Measurements from ENCODE around the gene PLOD3.

Gene PLOD3

DNA sequence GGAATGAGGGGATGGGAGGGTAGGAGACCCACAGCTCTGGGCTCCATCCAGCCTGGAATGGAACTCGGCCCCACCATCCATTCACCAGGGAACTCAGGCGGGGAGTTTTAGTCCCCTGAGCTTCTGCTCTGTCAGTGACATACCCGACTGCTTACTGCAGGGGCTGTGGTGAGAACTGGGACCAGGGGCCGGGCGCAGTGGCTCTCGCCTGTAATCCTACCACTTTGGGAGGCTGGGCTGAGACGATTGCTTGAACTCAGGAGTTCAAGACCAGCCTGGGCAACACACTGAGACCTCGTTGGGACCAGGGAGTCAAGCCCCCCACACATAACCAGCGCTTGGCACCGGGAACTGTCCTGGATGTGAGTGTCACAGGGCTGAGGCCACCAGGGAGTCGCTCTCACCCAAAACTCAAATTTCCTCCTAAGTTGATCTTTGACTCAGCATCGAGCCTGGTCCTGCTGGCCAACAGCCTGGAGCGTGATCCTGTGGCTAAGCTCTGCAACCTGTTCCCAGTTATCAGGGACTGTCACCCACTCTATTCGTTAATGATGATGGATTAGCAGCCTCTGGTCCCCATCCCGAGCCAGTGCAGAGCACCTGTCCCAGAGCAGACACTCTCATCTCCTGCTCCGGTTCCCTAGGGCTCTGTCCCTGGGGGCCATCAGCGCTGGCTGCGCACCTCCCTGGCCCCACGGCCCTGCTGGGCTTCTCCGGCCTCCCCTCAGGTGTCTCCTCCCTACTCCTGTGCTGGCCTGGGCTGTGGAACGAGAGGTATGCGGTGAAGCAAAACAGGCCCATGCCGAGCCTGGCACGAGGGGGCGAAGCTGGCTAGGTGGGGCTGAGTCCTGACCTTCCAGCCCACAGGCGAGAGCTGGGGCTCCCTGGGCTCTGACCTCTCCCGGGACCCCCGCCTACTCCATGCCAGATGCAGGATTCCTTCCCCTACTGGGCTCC is 21.1 kb upstream of the PLOD3 start:
- Histone ChIP-seq H3K18ac (ENCODE audit: low read depth in 1 of 2, low read length in 2 of 2) (no peak overlapping the region), H3K14ac (ENCODE audit: low read length in 2 of 2) (no peak overlapping the region), H4K8ac (ENCODE audit: low read length) (peak overlapping the region; percentile 19), H3K4me2 (ENCODE audit: low read length, poor library complexity, severe bottlenecking) (no peak overlapping the region), H2BK15ac (ENCODE audit: low read depth, poor library complexity, severe bottlenecking) (no peak overlapping the region), H3K27ac (ENCODE audit: low read length, poor library complexity, severe bottlenecking) (peak overlapping the region; percentile 27), H2BK120ac (ENCODE audit: low read depth, low read length) (no peak overlapping the region), H3K36me3 (ENCODE audit: control insufficient read depth in 1 of 2, insufficient read depth in 2 of 2, low read depth in 1 of 2, low read length in 2 of 2) (peaks cover 34 to 75% of the 10 kb centered on the region in 2 experiments), H3K9me3 (ENCODE audit: control insufficient read depth, low read length) (no peaks in the 10 kb centered on the region), H3K79me1 (replicated peaks; ENCODE audit: low read length, poor library complexity, severe bottlenecking) (peaks cover 26% of the 10 kb centered on the region), H3K9ac (ENCODE audit: low read length) (peak overlapping the region; percentile 56), H2AFZ (ENCODE audit: low read depth, low read length) (no peak overlapping the region), H3K4me1 (ENCODE audit: control insufficient read depth, insufficient read depth, low read depth, low read length) (peaks cover 29% of the 10 kb centered on the region), H3K4me3 (ENCODE audit: insufficient read depth in 1 of 2, low read depth in 1 of 2, low read length in 2 of 2) (peak overlapping the region in 1 of 2 experiments; percentile 50), H2AK5ac (ENCODE audit: low read length, severe bottlenecking) (no peak overlapping the region), H3K27me3 (ENCODE audit: control insufficient read depth in 1 of 2, insufficient read depth in 1 of 2, low read length in 2 of 2) (no peaks in the 10 kb centered on the region), H3K4ac (ENCODE audit: low read depth in 1 of 2, low read length in 2 of 2) (no peak overlapping the region), H2BK5ac (ENCODE audit: low read depth, low read length, poor library complexity, severe bottlenecking) (no peak overlapping the region), H2BK12ac (ENCODE audit: low read length in 2 of 2) (no peak overlapping the region), H3K23ac (ENCODE audit: low read length in 2 of 2) (no peak overlapping the region), H4K91ac (ENCODE audit: low read length) (no peak overlapping the region)
- WGBS, result 93% methylated on average over 25 of the region's 28 CpGs
- no peak for DNase-seq

GRCh38 chr7:101237206-101238067 is 20.1 kb upstream of the PLOD3 start, which contains the start of gene CLDN15:
Gene CLDN15 (minus strand): TSS chr7:101237802. CDS start chr7:101237581, 221 bp downstream.
- Histone ChIP-seq H2BK5ac (ENCODE audit: low read depth, low read length, poor library complexity, severe bottlenecking) (no peak within 1 kb of the TSS), H4K91ac (ENCODE audit: low read length) (no peak within 1 kb of the TSS), H3K23ac (ENCODE audit: low read length in 2 of 2) (no peak within 1 kb of the TSS), H3K36me3 (ENCODE audit: control insufficient read depth in 1 of 2, insufficient read depth in 2 of 2, low read depth in 1 of 2, low read length in 2 of 2) (peaks cover 28 to 72% of the 10 kb centered on the region in 2 experiments), H2BK12ac (ENCODE audit: low read length in 2 of 2) (no peak within 1 kb of the TSS), H3K4me2 (ENCODE audit: low read length, poor library complexity, severe bottlenecking) (no peak within 1 kb of the TSS), H3K9me3 (ENCODE audit: control insufficient read depth, low read length) (no peaks in the 10 kb centered on the region), H4K8ac (ENCODE audit: low read length) (peak within 1 kb of the TSS; percentile 19), H2BK15ac (ENCODE audit: low read depth, poor library complexity, severe bottlenecking) (no peak within 1 kb of the TSS), H3K27me3 (ENCODE audit: control insufficient read depth in 1 of 2, insufficient read depth in 1 of 2, low read length in 2 of 2) (no peaks in the 10 kb centered on the region), H3K9ac (ENCODE audit: low read length) (peak within 1 kb of the TSS; percentile 82), H2AFZ (ENCODE audit: low read depth, low read length) (no peak within 1 kb of the TSS), H3K4me1 (ENCODE audit: control insufficient read depth, insufficient read depth, low read depth, low read length) (peaks cover 29% of the 10 kb centered on the region), H3K79me1 (replicated peaks; ENCODE audit: low read length, poor library complexity, severe bottlenecking) (peaks cover 26% of the 10 kb centered on the region), H3K18ac (ENCODE audit: low read depth in 1 of 2, low read length in 2 of 2) (no peak within 1 kb of the TSS), H2AK5ac (ENCODE audit: low read length, severe bottlenecking) (no peak within 1 kb of the TSS), H3K27ac (ENCODE audit: low read length, poor library complexity, severe bottlenecking) (no peak within 1 kb of the TSS), H2BK120ac (ENCODE audit: low read depth, low read length) (no peak within 1 kb of the TSS), H3K14ac (ENCODE audit: low read length in 2 of 2) (no peak within 1 kb of the TSS), H3K4ac (ENCODE audit: low read depth in 1 of 2, low read length in 2 of 2) (no peak within 1 kb of the TSS), H3K4me3 (ENCODE audit: insufficient read depth in 1 of 2, low read depth in 1 of 2, low read length in 2 of 2) (peak within 1 kb of the TSS in 1 of 2 experiments; percentile 61)
- peak; percentile 35 for DNase-seq
- 81% methylated on average over 31 of the region's 31 CpGs for WGBS

- Histone ChIP-seq H2BK15ac (ENCODE audit: low read depth, poor library complexity, severe bottlenecking) (no peak overlapping the region), H2BK120ac (ENCODE audit: low read depth, low read length) (no peak overlapping the region), H3K14ac (ENCODE audit: low read length in 2 of 2) (no peak overlapping the region), H3K36me3 (ENCODE audit: control insufficient read depth in 1 of 2, insufficient read depth in 2 of 2, low read depth in 1 of 2, low read length in 2 of 2) (peaks cover 33 to 70% of the 10 kb centered on the region in 2 experiments), H3K4me2 (ENCODE audit: low read length, poor library complexity, severe bottlenecking) (no peak overlapping the region), H2BK12ac (ENCODE audit: low read length in 2 of 2) (no peak overlapping the region), H3K4me3 (ENCODE audit: insufficient read depth in 1 of 2, low read depth in 1 of 2, low read length in 2 of 2) (no peak overlapping the region), H3K79me1 (replicated peaks; ENCODE audit: low read length, poor library complexity, severe bottlenecking) (peaks cover 22% of the 10 kb centered on the region), H2AK5ac (ENCODE audit: low read length, severe bottlenecking) (no peak overlapping the region), H3K4me1 (ENCODE audit: control insufficient read depth, insufficient read depth, low read depth, low read length) (peaks cover 39% of the 10 kb centered on the region), H4K8ac (ENCODE audit: low read length) (no peak overlapping the region), H3K4ac (ENCODE audit: low read depth in 1 of 2, low read length in 2 of 2) (no peak overlapping the region), H3K27ac (ENCODE audit: low read length, poor library complexity, severe bottlenecking) (no peak overlapping the region), H4K91ac (ENCODE audit: low read length) (no peak overlapping the region), H2BK5ac (ENCODE audit: low read depth, low read length, poor library complexity, severe bottlenecking) (no peak overlapping the region), H3K18ac (ENCODE audit: low read depth in 1 of 2, low read length in 2 of 2) (no peak overlapping the region), H3K9ac (ENCODE audit: low read length) (no peak overlapping the region), H3K9me3 (ENCODE audit: control insufficient read depth, low read length) (no peaks in the 10 kb centered on the region), H3K27me3 (ENCODE audit: control insufficient read depth in 1 of 2, insufficient read depth in 1 of 2, low read length in 2 of 2) (no peaks in the 10 kb centered on the region), H3K23ac (ENCODE audit: low read length in 2 of 2) (no peak overlapping the region), H2AFZ (ENCODE audit: low read depth, low read length) (no peak overlapping the region)
- 99% methylated on average over 21 of the region's 21 CpGs for WGBS
- DNase-seq, result no peak
These were observed 19.0 kb upstream of the PLOD3 start for GRCh38 chr7:101236292-101236835.

All from mesenchymal stem cell (in vitro differentiated cells and primary cell).